Immature natural killer cell (primary cell): ENCODE results near the gene VRK2. TPM values are rescaled to one million over a fixed set of nuclear protein-coding genes. Genes with fewer than 3 reads are reported as not detected.
"Not testable (repeated sequence)": the region's sequence is repeated elsewhere in the genome, so short reads cannot be mapped to it uniquely, and the experiment has no call there.

Experiments used
- DNase-seq, 3 donors: peaks; one replicate each; pipeline ENCODE4 v3.0.0; 2022; ENCODE audit warnings: mixed read lengths in 1 of 3
- H3K27ac Mint-ChIP-seq, 6 donors: one replicate each; pipeline ENCODE4 v1.8.0; 2020; ENCODE audit warnings: mixed read lengths in 6 of 6, mild to moderate bottlenecking in 5 of 6, inconsistent platforms in 4 of 6, moderate library complexity in 3 of 6
- H3K27me3 Mint-ChIP-seq, 3 donors: one replicate each; pipeline ENCODE4 v1.8.0; 2020 to 2021; ENCODE audit warnings: low read depth in 3 of 3, mild to moderate bottlenecking in 3 of 3, mixed read lengths in 3 of 3, moderate library complexity in 3 of 3, inconsistent platforms in 1 of 3
- H3K36me3 Mint-ChIP-seq, 3 donors: one replicate each; pipeline ENCODE4 v1.8.0; 2020; ENCODE audit warnings: mixed read lengths in 3 of 3, inconsistent platforms in 2 of 3, mild to moderate bottlenecking in 2 of 3
- H3K4me1 Mint-ChIP-seq, 2 donors: one replicate each; pipeline ENCODE4 v1.8.0; 2020; ENCODE audit warnings: inconsistent platforms in 2 of 2, mild to moderate bottlenecking in 2 of 2, mixed read lengths in 2 of 2, moderate library complexity in 1 of 2
- H3K4me3 Mint-ChIP-seq, 5 donors: one replicate each; pipeline ENCODE4 v1.8.0; 2020; ENCODE audit warnings: mild to moderate bottlenecking in 5 of 5, mixed read lengths in 5 of 5, inconsistent platforms in 3 of 5, moderate library complexity in 3 of 5
- H3K9me3 Mint-ChIP-seq, 6 donors: one replicate each; pipeline ENCODE4 v1.8.0; 2020; ENCODE audit warnings: mild to moderate bottlenecking in 6 of 6, mixed read lengths in 6 of 6, inconsistent platforms in 4 of 6, moderate library complexity in 3 of 6
- polyA plus RNA-seq, 3 donors: library from polyadenylated mRNA; unstranded; fragments of 300-500 nt; fragmentation: Illumina TruSeq; gene quantifications; one replicate each; pipeline ENCODE4 v1.2.3, GENCODE V29; 2021

The VRK2 gene
- polyA plus RNA-seq, 3 donors from 2014 or later: 18.7 to 32.4 (median 26.0) TPM

GRCh38 chr2:58099096-58099769 lies 52.6 kb downstream of the VRK2 start:
- H3K27ac Mint-ChIP-seq: no peak overlapping the region
- H3K27me3 Mint-ChIP-seq: no peaks in the 10 kb centered on the region
- no peak overlapping the region for H3K4me3 Mint-ChIP-seq
- no peak for DNase-seq
- peaks cover 0 to 14% (median 4%) of the 10 kb centered on the region in 6 donors for H3K9me3 Mint-ChIP-seq
- peaks cover 0 to 5% of the 10 kb centered on the region in 2 donors for H3K4me1 Mint-ChIP-seq
- H3K36me3 Mint-ChIP-seq: peaks cover 18 to 40% (median 29%) of the 10 kb centered on the region in 3 donors

DNA sequence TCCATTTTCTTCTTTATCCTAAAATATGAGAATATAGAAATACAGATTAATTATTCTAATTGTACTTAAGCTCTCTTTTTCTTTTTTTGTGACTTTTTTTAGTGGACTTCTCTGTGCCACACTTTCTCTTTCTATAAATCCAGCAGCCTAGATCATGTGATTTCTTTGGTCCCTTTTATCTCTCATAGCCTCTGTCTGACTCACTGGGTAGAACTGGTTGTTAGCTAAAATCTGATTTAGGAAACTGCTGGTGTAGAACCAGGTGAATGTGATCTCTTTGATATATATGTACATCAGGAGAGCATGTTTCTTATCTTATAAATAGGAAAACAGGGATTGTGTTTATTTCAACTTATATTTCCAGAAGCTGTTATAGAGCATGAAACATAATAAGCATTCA lies 54.9 kb downstream of the VRK2 start:
- no peak for DNase-seq
- no peak overlapping the region for H3K4me3 Mint-ChIP-seq
- H3K27ac Mint-ChIP-seq: no peak overlapping the region
- H3K4me1 Mint-ChIP-seq: peaks cover 0 to 5% of the 10 kb centered on the region in 2 donors
- no peaks in the 10 kb centered on the region for H3K9me3 Mint-ChIP-seq
- H3K36me3 Mint-ChIP-seq: peaks cover under 1 to 18% (median 11%) of the 10 kb centered on the region in 3 donors
- H3K27me3 Mint-ChIP-seq: no peaks in the 10 kb centered on the region

DNA sequence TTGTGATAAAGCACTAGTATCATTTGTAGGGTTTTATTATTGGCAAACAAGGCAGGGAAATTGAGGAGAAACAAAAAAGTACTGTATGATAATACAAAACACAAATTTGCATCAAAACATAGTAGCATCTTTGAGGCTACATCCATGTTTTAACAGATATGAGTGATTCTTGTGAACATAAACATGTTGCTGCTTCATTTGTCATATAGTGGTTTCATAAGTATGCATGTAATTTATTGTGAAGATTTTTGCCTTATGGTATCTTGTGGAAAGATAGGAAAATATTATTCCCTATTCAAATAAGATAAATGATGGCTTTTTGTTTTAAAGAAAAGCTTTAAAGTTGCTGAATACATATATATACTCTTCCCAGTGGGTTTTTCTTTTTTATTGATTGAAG lies 60.3 kb downstream of the VRK2 start:
- H3K9me3 Mint-ChIP-seq: no peaks in the 10 kb centered on the region
- no peaks in the 10 kb centered on the region for H3K27me3 Mint-ChIP-seq
- peaks cover 0 to 7% of the 10 kb centered on the region in 2 donors for H3K4me1 Mint-ChIP-seq
- H3K4me3 Mint-ChIP-seq: no peak overlapping the region
- H3K36me3 Mint-ChIP-seq: peaks cover 0 to 16% (median 11%) of the 10 kb centered on the region in 3 donors
- DNase-seq: no peak
- no peak overlapping the region for H3K27ac Mint-ChIP-seq

- H3K4me1 Mint-ChIP-seq: peaks cover 0 to 7% of the 10 kb centered on the region in 2 donors
- H3K27ac Mint-ChIP-seq: peak overlapping the region in 1 of 6 donors; percentile 1
- no peak overlapping the region for H3K4me3 Mint-ChIP-seq
- H3K27me3 Mint-ChIP-seq: no peaks in the 10 kb centered on the region
- H3K36me3 Mint-ChIP-seq: peaks cover 0 to 10% (median 8%) of the 10 kb centered on the region in 3 donors
- DNase-seq: no peak
- H3K9me3 Mint-ChIP-seq: no peaks in the 10 kb centered on the region
Observed at GRCh38 chr2:58107803-58108710, 61.5 kb downstream of the VRK2 start.

GRCh38 chr2:58109481-58109880 lies 62.9 kb downstream of the VRK2 start:
- H3K9me3 Mint-ChIP-seq: no peaks in the 10 kb centered on the region
- no peaks in the 10 kb centered on the region for H3K27me3 Mint-ChIP-seq
- DNase-seq: no peak
- peaks cover 0 to 7% of the 10 kb centered on the region in 2 donors for H3K4me1 Mint-ChIP-seq
- H3K4me3 Mint-ChIP-seq: no peak overlapping the region
- peaks cover 0 to 8% (median 7%) of the 10 kb centered on the region in 3 donors for H3K36me3 Mint-ChIP-seq
- no peak overlapping the region for H3K27ac Mint-ChIP-seq

DNA sequence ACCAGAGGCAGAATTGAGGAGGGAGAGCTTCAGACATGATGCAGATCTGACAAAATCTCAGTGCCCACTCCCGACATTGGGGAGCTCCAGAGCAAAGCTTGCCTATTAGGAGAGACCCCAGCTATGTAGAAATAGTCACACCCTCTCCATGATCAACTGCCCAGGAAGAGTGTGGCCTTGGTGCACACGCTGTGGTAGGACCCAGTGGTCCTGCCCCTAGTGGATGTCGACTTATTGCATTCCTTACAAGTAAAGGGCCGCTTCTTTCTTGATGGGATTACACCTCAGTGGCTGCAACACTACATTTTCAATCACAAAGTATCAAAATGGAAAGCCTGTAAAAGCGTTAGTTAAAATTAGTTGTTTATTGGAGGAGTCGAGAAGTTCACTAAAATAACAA lies 64.2 kb downstream of the VRK2 start:
- H3K27me3 Mint-ChIP-seq: no peaks in the 10 kb centered on the region
- H3K4me3 Mint-ChIP-seq: no peak overlapping the region
- no peak for DNase-seq
- H3K4me1 Mint-ChIP-seq: peaks cover 0 to 7% of the 10 kb centered on the region in 2 donors
- no peak overlapping the region for H3K27ac Mint-ChIP-seq
- H3K9me3 Mint-ChIP-seq: no peaks in the 10 kb centered on the region
- peaks cover 0 to 8% (median 7%) of the 10 kb centered on the region in 3 donors for H3K36me3 Mint-ChIP-seq

GRCh38 chr2:58113563-58113962 lies 67.0 kb downstream of the VRK2 start:
- not testable (repeated sequence) for H3K27me3 Mint-ChIP-seq, H3K36me3 Mint-ChIP-seq, H3K4me3 Mint-ChIP-seq, DNase-seq, H3K27ac Mint-ChIP-seq, H3K4me1 Mint-ChIP-seq, H3K9me3 Mint-ChIP-seq

- Mint-ChIP-seq H3K4me1 (no peaks in the 10 kb centered on the region), H3K36me3 (peaks cover 14 to 18% (median 16%) of the 10 kb centered on the region in 3 donors), H3K4me3 (no peak overlapping the region), H3K27ac (no peak overlapping the region), H3K27me3 (peaks cover 0 to 1% (median 0%) of the 10 kb centered on the region in 3 donors), H3K9me3 (no peaks in the 10 kb centered on the region)
- no peak for DNase-seq
Observed at GRCh38 chr2:58120626-58121229, 74.1 kb downstream of the VRK2 start.

DNA sequence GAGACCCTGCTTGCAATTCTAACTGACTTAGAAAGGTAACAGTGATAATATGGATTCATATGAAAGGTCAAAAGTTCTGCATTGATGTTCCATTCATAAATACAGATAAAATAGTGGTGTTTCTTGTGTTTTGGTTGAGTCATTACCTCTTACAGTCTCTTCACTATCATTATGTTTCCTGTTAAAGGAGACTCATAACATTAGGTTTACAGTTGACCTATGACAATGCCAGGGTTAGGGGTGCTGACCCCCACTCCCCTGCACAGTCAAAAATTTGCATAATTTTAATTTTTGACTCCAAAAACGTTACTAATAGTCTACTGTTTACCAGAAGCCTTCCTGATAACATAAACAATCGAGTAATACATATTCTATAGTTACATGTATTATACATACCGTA lies 75.4 kb downstream of the VRK2 start:
- Mint-ChIP-seq H3K27ac (peak overlapping the region in 1 of 6 donors; percentile 49), H3K36me3 (peaks cover 14 to 18% (median 16%) of the 10 kb centered on the region in 3 donors), H3K27me3 (peaks cover 0 to 1% (median 0%) of the 10 kb centered on the region in 3 donors), H3K4me3 (no peak overlapping the region), H3K9me3 (no peaks in the 10 kb centered on the region), H3K4me1 (no peaks in the 10 kb centered on the region)
- DNase-seq: no peak

DNA sequence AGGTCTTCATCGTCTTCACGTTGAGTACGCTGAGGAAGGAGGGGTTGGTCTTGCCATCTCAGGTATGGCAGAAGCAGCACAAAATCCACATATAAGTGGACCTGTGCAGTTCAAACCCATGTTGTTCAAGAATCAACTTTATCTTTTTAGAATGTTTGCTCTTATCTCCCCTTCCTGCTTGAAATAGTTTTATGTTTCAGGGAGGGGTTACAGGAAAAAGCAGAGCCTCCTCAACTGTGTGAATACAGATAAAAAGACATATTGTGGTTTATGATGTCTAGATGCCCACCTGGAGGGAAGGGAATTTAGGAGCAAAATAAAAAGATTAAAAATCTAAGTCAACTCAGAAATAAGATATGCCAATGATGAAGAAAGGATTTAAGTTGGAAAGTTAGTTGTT lies 75.9 kb downstream of the VRK2 start:
- Mint-ChIP-seq H3K27me3 (peaks cover 0 to 1% (median 0%) of the 10 kb centered on the region in 3 donors), H3K27ac (no peak overlapping the region)
- DNase-seq: no peak

GRCh38 chr2:58127111-58127510 lies 80.5 kb downstream of the VRK2 start:
- Mint-ChIP-seq H3K9me3 (no peaks in the 10 kb centered on the region), H3K36me3 (peaks cover 5 to 12% (median 11%) of the 10 kb centered on the region in 3 donors), H3K27ac (no peak overlapping the region), H3K27me3 (no peaks in the 10 kb centered on the region), H3K4me3 (no peak overlapping the region), H3K4me1 (no peaks in the 10 kb centered on the region)
- DNase-seq: no peak

More for the DNA sequence above, 75.9 kb downstream of the VRK2 start:
- no peak overlapping the region for H3K4me3 Mint-ChIP-seq
- peaks cover 13 to 18% (median 16%) of the 10 kb centered on the region in 3 donors for H3K36me3 Mint-ChIP-seq
- H3K4me1 Mint-ChIP-seq: no peaks in the 10 kb centered on the region
- no peaks in the 10 kb centered on the region for H3K9me3 Mint-ChIP-seq

GRCh38 chr2:58130238-58130637 lies 83.6 kb downstream of the VRK2 start:
- H3K27ac Mint-ChIP-seq: no peak overlapping the region

GRCh38 chr2:58131191-58132011 lies 84.8 kb downstream of the VRK2 start:
- no peak overlapping the region for H3K4me3 Mint-ChIP-seq
- H3K27ac Mint-ChIP-seq: no peak overlapping the region
- DNase-seq: no peak
- H3K36me3 Mint-ChIP-seq: peaks cover 0 to 20% (median 7%) of the 10 kb centered on the region in 3 donors
- H3K9me3 Mint-ChIP-seq: no peaks in the 10 kb centered on the region
- H3K27me3 Mint-ChIP-seq: no peaks in the 10 kb centered on the region
- H3K4me1 Mint-ChIP-seq: no peaks in the 10 kb centered on the region

More at GRCh38 chr2:58130238-58130637, 83.6 kb downstream of the VRK2 start:
- no peaks in the 10 kb centered on the region for H3K27me3 Mint-ChIP-seq
- no peak overlapping the region for H3K4me3 Mint-ChIP-seq
- no peak for DNase-seq
- no peaks in the 10 kb centered on the region for H3K4me1 Mint-ChIP-seq
- H3K9me3 Mint-ChIP-seq: no peaks in the 10 kb centered on the region
- H3K36me3 Mint-ChIP-seq: peaks cover 0 to 16% (median 4%) of the 10 kb centered on the region in 3 donors
